ENCODE results near the gene MTREX.

MTREX gene

DNA sequence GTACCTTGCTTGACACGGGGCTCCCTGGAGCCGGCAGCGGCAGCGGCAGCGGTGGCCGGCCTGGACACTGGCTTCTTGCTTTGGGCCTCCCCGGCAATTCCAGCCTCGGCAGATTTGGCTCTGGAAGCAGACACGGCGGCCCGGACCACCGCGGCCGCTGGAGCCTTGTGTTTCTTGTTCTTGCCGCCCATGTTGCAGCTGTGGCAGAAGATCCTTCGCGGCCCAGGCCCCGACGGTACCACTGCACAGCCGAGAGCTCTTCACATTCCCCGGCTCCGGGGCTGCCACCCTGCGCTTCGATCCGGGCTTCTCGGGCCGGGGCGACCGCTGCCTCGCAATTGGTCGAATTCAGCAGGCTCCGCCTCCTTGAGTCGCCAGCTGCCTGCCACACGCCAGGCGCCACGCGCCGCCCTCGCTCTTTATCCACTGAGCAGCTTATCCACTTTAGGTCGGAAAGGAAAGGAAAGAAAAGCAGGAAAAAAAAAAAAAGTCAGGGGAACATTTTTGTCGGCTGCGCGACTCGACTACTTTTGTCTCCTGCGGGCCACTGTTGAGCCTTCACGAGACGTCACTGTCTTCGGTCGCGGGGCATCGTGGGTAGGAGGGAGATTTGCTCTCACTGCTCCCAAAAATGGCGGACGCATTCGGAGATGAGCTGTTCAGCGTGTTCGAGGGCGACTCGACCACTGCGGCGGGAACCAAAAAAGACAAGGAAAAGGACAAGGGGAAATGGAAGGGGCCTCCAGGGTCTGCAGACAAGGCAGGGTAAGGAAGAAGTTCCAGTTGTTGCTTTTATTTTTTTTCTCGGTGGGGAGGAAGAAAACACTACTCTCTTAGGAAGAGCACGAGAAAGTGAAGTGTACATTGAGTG, at the start of gene MTREX, which contains the start of gene DHX29:
Gene MTREX, plus strand, starts transcription at position 607 of the 871 bp plus-strand sequence. Its CDS starts 25 bp downstream, at position 632.
Gene DHX29, minus strand, starts transcription at position 312 of the 871 bp plus-strand sequence. Its CDS starts 121 bp downstream, at position 191.
- ChIA-PET POLR2A (interaction anchor here (0.6 to 1.1 kb wide), 3 partner anchors 24 to 1523 kb away, joined by 3 to 4 read pairs (median 3); no protein-coding TSS in a partner anchor), CTCF (interaction anchor here (1.8 to 3.3 kb wide), 6 partner anchors 14 to 403 kb away, joined by 4 to 15 read pairs (median 6); no protein-coding TSS in a partner anchor)
- no peak for TF ChIP-seq CTCF (IDR thresholded peaks at IDR 0.05; ENCODE audit: insufficient read depth, low read length, missing control alignments)
- peak; percentile 61 for DNase-seq (ENCODE audit: low read depth, low spot score)
- peak within 1 kb of the TSS; percentile 86 for H3K4me3 ChIP-seq (ENCODE audit: low read depth, low read length)

- ChIA-PET POLR2A (interaction anchor here (0.6 kb wide), 1 partner anchor 10 kb away, joined by 3 read pairs; no protein-coding TSS in a partner anchor), CTCF (interaction anchor here (1.5 kb wide), 1 partner anchor 18 kb away, joined by 3 read pairs; no protein-coding TSS in a partner anchor)
- no peak overlapping the region for H3K4me3 ChIP-seq (ENCODE audit: low read depth, low read length)
- no peak for TF ChIP-seq CTCF (IDR thresholded peaks at IDR 0.05; ENCODE audit: insufficient read depth, low read length, missing control alignments)
- DNase-seq (ENCODE audit: low read depth, low spot score), result no peak
Measured at GRCh38 chr5:55258339-55258738, 49.5 kb upstream of the MTREX start.

- TF ChIP-seq CTCF (IDR thresholded peaks at IDR 0.05; ENCODE audit: insufficient read depth, low read length, missing control alignments), result no peak
- CTCF ChIA-PET, result interaction anchor here (1.0 to 1.3 kb wide), 2 partner anchors 9 to 19 kb away, joined by 3 to 4 read pairs; no protein-coding TSS in a partner anchor
- POLR2A ChIA-PET, result no interaction called here
- H3K4me3 ChIP-seq (ENCODE audit: low read depth, low read length), result no peak overlapping the region
- peak; percentile 16 for DNase-seq (ENCODE audit: low read depth, low spot score)
Measured at GRCh38 chr5:55276771-55277170, 31.0 kb upstream of the MTREX start.

DNA sequence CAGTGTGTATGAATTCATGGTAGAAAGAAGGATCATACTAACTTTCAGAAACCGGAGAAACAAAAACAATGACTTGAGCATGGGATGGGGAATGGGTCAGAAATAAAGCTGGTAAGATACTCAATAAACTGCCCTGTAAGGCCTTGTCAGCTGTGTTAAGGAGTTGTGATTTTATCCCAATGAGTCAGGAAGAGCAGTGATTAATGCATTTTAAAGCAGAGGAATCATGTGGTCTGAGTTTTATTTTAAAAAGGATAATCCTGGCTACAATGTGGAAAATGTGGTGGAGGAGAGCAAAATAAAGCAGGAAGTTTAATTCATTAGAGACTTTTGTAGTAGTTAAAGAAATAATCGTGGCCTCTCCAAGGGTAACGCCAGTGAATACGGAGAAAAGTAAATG, 29.0 kb upstream of the MTREX start:
- POLR2A ChIA-PET, result no interaction called here
- no peak overlapping the region for H3K4me3 ChIP-seq (ENCODE audit: low read depth, low read length)
- DNase-seq (ENCODE audit: low read depth, low spot score), result peak; percentile 40
- CTCF ChIA-PET, result interaction anchor here (1.3 to 1.4 kb wide), 2 partner anchors 13 to 18 kb away, joined by 3 to 4 read pairs; no protein-coding TSS in a partner anchor
- no peak for TF ChIP-seq CTCF (IDR thresholded peaks at IDR 0.05; ENCODE audit: insufficient read depth, low read length, missing control alignments)

- no peak for TF ChIP-seq CTCF (IDR thresholded peaks at IDR 0.05; ENCODE audit: insufficient read depth, low read length, missing control alignments)
- ChIA-PET POLR2A (no interaction called here), CTCF (interaction anchor here (1.4 kb wide), 1 partner anchor 54 kb away, joined by 3 read pairs; no protein-coding TSS in a partner anchor)
- no peak overlapping the region for H3K4me3 ChIP-seq (ENCODE audit: low read depth, low read length)
- no peak for DNase-seq (ENCODE audit: low read depth, low spot score)
Measured at GRCh38 chr5:55286411-55286933, 21.3 kb upstream of the MTREX start.

GRCh38 chr5:55289808-55290207, 18.0 kb upstream of the MTREX start:
- TF ChIP-seq CTCF (IDR thresholded peaks at IDR 0.05; ENCODE audit: insufficient read depth, low read length, missing control alignments), result no peak
- H3K4me3 ChIP-seq (ENCODE audit: low read depth, low read length), result no peak overlapping the region
- DNase-seq (ENCODE audit: low read depth, low spot score), result no peak
- CTCF ChIA-PET, result no interaction called here
- POLR2A ChIA-PET, result no interaction called here

Measured in AG04449 (cell line).